BE2C (cell line): Measurements from ENCODE around the gene SPTBN1.

Source experiments
- DNase-seq: peaks from one replicate; pipeline ENCODE4 v3.0.0-alpha.2; 2020
- H3K27me3 ChIP-seq: fragments of 250-450 bp; sonication (Bioruptor Pico); 2 replicates; pipeline ENCODE4 v1.5.1; 2020; ENCODE audit warnings: mild to moderate bottlenecking
- H3K36me3 ChIP-seq: fragments of 250-450 bp; sonication (Bioruptor Pico); 2 replicates; pipeline ENCODE4 v1.5.1; 2020; ENCODE audit warnings: mild to moderate bottlenecking
- H3K4me1 ChIP-seq: fragments of 250-450 bp; sonication (Bioruptor Pico); 2 replicates; pipeline ENCODE4 v1.5.1; 2020
- H3K4me3 ChIP-seq: 2 replicates; pipeline ENCODE4 v1.5.1; 2011; ENCODE audit warnings: low read depth, low read length
- H3K9me3 ChIP-seq: fragments of 250-450 bp; sonication (Bioruptor Pico); 2 replicates; pipeline ENCODE4 v1.5.1; 2020
- TF ChIP-seq, protein P1 (sequence below): IDR thresholded peaks from 2 replicates; pipeline ENCODE4 v1.5.1; 2012; ENCODE audit warnings: mild to moderate bottlenecking, low read depth, low read length

The SPTBN1 gene

DNA sequence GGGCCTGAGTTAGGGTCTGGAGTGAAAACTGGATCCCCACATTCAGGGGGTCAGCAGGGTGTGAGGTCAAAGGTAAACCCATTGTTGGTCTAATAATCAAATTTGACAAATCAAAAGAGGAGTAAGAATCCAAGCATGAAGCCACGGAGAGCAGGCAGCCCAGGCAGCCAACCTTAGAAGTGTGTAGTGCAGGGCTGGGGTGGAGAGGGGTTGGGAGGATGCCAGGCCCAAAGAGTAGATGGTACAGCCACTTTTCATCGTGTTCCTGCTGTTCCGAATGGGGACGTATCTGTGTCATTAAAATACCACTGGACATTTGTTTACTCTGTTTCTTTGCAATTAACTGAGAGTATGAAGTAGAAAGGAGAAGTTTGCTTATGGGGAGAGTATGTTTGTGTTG is 16.5 kb upstream of the SPTBN1 start:
- TF ChIP-seq, protein P1, sequence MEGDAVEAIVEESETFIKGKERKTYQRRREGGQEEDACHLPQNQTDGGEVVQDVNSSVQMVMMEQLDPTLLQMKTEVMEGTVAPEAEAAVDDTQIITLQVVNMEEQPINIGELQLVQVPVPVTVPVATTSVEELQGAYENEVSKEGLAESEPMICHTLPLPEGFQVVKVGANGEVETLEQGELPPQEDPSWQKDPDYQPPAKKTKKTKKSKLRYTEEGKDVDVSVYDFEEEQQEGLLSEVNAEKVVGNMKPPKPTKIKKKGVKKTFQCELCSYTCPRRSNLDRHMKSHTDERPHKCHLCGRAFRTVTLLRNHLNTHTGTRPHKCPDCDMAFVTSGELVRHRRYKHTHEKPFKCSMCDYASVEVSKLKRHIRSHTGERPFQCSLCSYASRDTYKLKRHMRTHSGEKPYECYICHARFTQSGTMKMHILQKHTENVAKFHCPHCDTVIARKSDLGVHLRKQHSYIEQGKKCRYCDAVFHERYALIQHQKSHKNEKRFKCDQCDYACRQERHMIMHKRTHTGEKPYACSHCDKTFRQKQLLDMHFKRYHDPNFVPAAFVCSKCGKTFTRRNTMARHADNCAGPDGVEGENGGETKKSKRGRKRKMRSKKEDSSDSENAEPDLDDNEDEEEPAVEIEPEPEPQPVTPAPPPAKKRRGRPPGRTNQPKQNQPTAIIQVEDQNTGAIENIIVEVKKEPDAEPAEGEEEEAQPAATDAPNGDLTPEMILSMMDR = no peak
- Histone ChIP-seq H3K36me3 (no peaks in the 10 kb centered on the region), H3K4me3 (no peak overlapping the region), H3K4me1 (no peaks in the 10 kb centered on the region), H3K27me3 (no peaks in the 10 kb centered on the region), H3K9me3 (no peaks in the 10 kb centered on the region)
- no peak for DNase-seq

DNA sequence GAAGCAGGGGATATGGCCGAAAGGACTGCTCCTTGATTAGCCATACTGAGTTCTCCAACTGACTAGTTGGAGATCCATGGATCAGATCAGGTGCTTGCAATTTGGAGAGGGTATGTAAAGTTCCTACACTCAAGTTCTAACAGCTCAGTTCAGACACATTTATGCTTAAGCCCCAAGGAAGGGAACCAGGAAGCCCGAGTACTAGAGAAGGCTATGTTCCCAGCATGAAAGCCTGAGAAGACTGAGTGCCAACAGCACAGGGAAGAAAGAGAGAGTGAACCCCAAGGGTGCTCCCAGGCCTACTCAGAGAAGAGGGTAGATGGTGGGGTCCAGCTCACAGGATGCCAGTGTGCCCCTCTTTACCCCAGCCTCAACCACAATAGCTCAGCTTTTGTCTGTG is 16.1 kb upstream of the SPTBN1 start:
- Histone ChIP-seq H3K27me3 (no peaks in the 10 kb centered on the region), H3K36me3 (no peaks in the 10 kb centered on the region), H3K4me1 (no peaks in the 10 kb centered on the region), H3K4me3 (no peak overlapping the region), H3K9me3 (no peaks in the 10 kb centered on the region)
- TF ChIP-seq, protein P1 = no peak
- no peak for DNase-seq

DNA sequence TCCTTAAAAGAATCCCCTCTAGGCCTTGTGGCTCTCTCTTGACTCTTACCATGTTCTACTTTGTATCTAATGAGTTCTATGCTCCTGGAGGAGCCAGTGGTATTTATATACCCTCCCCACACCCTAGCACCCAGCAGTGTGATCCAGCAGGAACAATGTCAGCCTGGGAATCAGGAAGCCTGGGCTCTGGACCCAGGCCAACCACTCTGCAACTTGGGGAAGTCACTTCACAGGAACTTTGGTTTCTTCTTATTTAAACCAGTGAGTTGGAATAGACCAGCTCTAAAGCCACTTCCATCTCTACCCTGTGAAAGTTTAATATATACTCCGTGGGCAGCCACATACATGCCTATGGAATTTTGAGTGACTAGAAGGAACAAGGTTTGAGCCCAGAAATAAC is 11.6 kb upstream of the SPTBN1 start:
- H3K4me1 ChIP-seq = no peaks in the 10 kb centered on the region
- DNase-seq = no peak
- TF ChIP-seq, protein P1 = no peak
- no peak overlapping the region for H3K4me3 ChIP-seq
- H3K9me3 ChIP-seq = no peaks in the 10 kb centered on the region
- no peaks in the 10 kb centered on the region for H3K36me3 ChIP-seq
- H3K27me3 ChIP-seq = no peaks in the 10 kb centered on the region

DNA sequence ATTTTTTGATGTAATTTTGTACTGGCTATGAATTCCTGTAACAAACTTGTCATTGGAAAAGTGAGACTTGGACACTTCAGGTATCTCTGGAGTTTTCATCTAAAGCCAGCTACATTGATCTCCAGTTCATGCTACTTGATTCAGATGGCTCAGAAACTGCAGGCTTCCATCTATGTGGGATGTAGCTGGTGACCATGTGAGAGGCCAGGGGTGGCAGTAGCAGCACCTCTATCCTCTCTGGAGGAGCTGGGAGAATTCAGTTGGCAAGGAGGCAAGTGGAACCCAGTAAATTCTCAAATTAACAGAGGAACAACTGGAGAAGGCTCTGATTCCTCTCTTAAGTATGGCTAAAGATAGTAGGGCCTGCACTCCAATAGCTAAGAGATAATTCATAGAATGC is 10.0 kb upstream of the SPTBN1 start:
- H3K4me3 ChIP-seq = no peak overlapping the region
- no peaks in the 10 kb centered on the region for H3K36me3 ChIP-seq
- H3K27me3 ChIP-seq = no peaks in the 10 kb centered on the region
- TF ChIP-seq, protein P1 = no peak
- no peaks in the 10 kb centered on the region for H3K4me1 ChIP-seq
- H3K9me3 ChIP-seq = no peaks in the 10 kb centered on the region
- no peak for DNase-seq

DNA sequence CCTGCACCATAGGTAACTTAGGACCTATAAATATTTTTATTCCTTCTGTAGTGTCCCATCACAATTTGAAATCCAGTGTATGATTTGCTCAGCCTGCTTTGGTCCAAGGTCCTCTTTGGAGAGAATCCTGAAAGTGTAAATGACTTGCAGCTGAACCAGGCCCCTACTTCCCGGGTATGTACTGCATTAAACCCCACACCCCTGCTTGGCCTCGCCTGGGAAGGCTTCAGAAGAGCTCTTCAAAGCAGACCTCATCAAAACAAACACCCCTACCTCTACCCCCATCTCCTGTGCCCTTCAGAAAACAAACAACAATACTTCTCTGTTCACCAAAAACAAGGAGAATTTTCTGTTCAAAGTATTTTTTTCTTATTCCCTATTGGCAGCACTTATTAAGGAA is 9.5 kb upstream of the SPTBN1 start:
- no peaks in the 10 kb centered on the region for H3K36me3 ChIP-seq
- DNase-seq = no peak
- no peak overlapping the region for H3K4me3 ChIP-seq
- TF ChIP-seq, protein P1 = no peak
- no peaks in the 10 kb centered on the region for H3K27me3 ChIP-seq
- no peaks in the 10 kb centered on the region for H3K9me3 ChIP-seq
- no peaks in the 10 kb centered on the region for H3K4me1 ChIP-seq

DNA sequence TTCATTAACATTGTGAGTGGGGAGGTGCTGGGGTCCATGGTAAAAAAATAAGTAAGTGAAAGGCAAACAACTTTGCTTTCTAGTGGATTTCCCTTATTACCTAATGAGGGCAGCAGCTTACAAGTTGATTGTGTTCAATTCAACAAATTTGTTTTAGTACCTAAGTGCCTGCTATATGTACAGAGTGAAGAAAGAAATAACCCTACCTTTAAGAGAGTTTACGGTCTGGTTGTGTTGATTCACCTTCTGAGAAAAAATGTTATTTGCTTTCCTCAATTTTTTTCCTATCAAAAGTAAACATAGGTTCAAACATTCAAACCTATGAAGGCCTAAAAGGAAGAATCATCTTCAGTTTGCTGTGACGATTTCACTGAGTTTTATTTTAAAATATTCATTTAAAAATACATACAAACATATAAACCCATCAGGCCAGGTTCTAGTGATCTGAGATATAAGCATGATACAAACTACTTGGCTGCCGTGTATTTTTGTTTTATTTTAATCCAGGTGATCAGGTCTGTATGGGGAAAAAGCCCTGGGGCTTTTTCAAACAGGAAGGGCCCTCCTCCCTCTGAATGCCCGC is 1.5 kb upstream of the SPTBN1 start:
- Histone ChIP-seq H3K36me3 (no peaks in the 10 kb centered on the region), H3K9me3 (no peaks in the 10 kb centered on the region), H3K4me1 (no peaks in the 10 kb centered on the region), H3K27me3 (no peaks in the 10 kb centered on the region), H3K4me3 (peak overlapping the region; percentile 70)
- DNase-seq = no peak
- TF ChIP-seq, protein P1 = no peak
